NCI-H1105 treated with DMSO at 0.1 percent for 48 hours (cell line): ENCODE results near the gene RBM17.
"Not testable (repeated sequence)": the region's sequence is repeated elsewhere in the genome, so short reads cannot be mapped to it uniquely, and the experiment has no call there.

Experiments used
- DNase-seq: peaks from one replicate; lab custom pipeline; 2025; lab: John Stamatoyannopoulos, UW

The RBM17 gene

GRCh38 chr10:6056411-6057135 lies 32.3 kb upstream of the RBM17 start:
- no peak for DNase-seq

DNA sequence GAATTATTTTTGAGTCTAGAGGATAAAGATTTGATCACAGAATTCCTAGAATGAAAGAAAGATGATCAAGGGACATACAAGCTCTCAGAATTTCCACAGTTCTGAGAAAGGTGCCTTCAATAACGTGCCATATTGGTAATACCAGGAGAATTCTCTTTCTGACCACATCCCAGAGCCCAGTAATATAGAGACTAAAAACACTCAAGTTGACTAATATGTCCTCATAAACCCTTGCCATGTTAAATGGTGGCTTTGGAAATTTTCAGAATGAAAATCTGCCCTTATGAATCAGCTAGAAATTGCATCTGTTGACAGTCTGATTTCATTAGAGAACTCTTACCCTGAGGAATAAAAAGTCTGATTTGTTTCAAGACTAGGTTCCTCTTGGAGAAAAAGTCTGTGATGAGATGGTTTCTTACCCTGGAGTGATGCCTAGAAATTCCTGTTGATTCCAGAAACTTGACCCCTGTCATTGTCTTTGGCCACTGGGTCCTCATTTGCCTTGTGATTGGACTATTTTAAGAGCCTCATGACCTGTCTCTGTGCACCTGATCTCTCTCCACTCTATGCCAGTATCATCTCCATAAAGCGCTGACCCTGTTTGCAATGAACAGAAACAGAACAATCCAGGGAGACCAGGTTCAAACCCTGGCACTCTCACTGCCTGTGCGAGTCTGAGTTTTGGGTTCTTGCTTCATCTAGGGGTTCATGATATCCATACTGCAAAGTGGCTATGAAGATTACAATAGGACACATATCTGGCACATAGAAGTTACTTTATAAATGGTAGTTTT lies 30.0 kb upstream of the RBM17 start:
- no peak for DNase-seq

DNA sequence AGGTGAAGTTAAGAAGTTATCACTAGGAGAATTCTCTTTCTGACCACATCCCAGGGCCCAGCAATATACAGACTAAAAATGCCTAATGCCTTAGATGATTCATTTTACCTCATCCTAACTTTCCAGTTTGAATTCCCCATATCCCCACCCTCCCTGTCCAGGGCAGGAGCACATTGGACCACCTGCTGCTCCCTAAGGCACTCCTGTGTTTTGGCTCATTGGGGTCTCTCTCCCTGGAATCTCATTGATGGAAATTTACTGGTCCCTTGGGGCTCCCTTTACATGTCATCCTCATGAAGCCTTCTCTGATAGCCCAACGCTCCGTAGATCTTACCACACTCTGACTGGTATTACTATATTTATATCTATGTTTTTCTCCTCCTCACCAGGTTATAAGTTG lies 29.3 kb upstream of the RBM17 start:
- no peak for DNase-seq

DNA sequence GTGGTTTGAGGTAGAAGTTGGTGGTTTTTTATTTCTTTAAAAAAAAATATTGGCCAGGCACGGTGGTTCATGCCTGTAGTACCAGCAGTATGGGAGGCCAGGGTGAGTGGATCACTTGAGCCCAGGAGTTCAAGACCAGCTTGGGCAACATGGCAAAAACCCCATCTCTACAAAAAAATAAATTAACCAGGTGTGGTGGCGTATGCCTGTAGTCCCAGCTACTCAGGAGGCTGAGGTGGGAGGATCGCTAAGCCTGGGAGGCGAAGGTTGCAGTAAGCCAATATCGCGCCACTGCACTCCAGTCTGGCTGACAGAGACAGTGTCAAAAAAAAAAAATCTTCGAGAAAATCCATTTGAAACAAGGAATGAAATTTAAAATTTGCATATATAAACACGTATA lies 27.8 kb upstream of the RBM17 start:
- no peak for DNase-seq

GRCh38 chr10:6062101-6062771 lies 26.6 kb upstream of the RBM17 start, which contains the start of gene IL2RA:
IL2RA (minus strand) TSS chr10:6062367; CDS start chr10:6062151, 216 bp downstream.
- DNase-seq, result no peak

- DNase-seq, result no peak
Measured at GRCh38 chr10:6064119-6064518, 24.7 kb upstream of the RBM17 start.

DNA sequence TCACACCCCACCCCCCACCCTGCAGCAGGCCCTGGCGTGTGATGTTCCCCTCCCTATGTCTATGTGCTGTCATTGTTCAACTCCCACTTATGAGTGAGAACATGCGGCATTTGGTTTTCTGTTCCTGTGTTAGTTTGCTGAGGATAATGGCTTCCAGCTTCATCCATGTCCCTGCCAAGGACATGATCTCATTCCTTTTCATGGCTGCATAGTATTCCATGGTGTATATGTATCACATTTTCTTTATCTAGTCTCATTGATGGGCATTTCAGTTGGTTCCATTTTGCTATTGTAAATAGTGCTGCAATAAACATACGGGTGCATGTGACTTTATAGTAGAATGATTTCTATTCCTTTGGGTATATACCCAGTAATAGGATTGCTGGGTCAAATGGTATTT lies 24.1 kb upstream of the RBM17 start:
- DNase-seq, result not testable (repeated sequence)

DNA sequence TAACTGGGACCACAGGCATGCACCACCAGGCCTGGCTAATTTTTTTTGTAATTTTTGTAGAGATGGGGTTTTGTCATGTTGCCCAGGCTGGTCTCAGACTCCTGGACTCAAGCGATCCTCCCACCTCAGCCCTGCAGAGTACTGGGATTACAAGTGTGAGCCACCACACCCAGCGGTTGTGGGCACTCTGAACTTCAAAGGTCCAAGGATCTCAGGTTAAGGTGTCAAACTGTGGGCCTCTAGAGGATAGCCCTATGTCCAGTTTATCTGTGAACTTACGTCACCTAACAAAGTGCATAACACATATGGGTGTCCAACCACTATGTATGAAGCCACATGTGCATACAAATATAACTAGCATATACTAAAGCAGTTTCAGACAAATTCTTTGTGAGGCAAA lies 23.4 kb upstream of the RBM17 start:
- DNase-seq, result no peak

DNA sequence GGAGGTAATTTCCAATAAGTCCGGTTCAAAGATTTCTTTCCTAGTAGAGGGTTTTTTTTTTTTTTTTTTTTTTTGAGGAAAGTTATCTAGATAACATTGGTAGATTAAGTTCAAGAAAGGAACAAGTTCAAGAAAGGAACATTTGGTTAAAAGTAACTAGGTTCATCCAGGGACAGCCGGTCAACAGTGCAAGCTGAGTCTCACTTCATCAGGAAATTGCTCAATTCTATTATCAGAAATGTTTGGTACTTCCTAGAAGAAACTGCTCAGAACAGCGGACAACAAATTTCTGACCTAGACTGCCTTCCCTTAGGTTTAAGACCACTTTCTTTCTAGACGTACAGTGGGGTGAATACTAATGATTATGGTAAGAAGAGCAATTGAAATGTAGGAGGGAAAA lies 23.0 kb upstream of the RBM17 start:
- no peak for DNase-seq

GRCh38 chr10:6067457-6067856 lies 21.4 kb upstream of the RBM17 start:
- DNase-seq, result no peak

GRCh38 chr10:6068006-6068405 lies 20.8 kb upstream of the RBM17 start:
- no peak for DNase-seq

DNA sequence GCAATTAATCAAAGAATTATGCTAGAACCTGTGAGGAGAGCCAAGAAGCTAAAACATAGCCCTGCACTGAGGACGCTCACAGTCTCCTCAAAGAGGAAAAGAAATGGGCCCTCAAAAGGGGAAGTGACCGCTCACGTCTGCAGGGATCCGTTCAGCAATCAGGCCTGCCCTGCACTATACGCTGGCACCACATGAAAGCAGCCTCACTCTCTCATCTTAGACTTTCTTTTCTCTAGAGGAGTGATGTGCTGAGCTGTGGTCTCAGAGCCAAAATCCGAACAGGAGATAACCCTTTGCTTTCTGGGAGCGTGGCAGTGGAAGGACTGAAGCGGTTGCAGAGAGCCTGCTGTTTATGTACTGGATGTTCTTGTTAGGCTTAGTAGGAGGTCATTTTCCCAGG lies 20.4 kb upstream of the RBM17 start:
- no peak for DNase-seq

GRCh38 chr10:6069081-6069931 lies 19.5 kb upstream of the RBM17 start:
- DNase-seq, result no peak

DNA sequence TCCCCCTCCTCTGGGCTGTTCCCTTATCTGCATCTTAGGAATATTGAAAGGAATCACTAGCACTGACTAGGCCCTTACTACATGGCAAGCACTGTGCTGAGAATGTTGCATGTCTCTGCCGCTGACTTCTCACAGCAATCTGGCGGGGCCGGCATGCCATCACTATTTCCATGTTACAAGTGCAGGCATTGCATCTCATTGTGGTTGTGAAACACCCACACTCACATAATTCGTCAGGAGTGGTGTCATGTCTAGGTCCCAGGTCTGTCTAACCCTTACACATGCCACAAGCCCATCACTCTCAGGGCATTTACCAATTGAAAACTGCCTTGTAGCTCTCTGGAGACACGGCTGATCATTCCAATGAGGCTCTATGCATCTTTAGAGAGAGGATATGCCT lies 18.2 kb upstream of the RBM17 start:
- DNase-seq, result no peak

DNA sequence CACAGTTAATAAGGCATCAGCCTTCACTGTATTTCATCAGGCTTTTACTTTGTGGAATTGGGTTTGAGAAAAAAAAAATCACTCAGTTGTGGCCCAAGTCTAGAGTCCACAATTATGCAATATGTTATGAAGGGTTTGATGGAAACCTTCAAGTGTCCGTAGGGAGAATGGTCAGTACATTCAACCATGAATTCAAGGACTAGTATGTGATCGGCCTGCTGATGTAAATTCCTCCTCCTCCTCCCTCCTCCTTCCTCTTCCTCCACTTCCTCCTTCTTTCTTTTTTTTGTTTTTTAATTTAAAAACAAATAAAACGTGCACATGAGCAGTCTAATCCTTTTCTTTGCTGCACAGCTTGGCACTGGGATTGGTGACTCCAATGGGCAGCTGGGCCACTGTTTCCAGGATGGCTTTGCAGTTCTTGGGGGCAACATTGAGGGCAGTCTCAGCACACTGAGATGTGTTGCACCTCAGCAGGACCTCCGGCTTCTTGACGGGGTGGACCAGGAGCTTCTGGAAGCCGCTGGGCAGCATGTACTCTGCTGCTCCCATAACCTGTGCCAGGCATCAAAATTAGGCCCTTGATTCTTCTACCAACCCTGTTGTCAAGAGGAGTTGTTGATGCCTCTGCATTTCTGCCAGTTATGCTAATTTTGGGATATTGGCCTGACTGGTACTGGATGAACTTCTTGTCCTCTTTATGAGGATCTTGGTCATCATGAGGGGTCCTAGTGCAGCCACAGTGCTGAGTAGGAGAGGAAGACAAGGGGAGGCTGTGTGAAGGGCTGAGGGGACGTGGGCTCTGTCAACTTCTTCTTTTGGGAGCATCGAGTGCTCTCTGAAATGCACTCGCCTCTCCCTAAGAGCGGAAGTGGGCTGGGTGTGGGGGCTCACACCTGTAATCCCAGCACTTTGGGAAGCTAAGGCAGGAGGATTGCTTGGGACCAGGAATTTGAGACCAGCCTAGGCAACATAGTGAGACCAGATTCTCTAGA lies 17.4 kb upstream of the RBM17 start:
- no peak for DNase-seq

DNA sequence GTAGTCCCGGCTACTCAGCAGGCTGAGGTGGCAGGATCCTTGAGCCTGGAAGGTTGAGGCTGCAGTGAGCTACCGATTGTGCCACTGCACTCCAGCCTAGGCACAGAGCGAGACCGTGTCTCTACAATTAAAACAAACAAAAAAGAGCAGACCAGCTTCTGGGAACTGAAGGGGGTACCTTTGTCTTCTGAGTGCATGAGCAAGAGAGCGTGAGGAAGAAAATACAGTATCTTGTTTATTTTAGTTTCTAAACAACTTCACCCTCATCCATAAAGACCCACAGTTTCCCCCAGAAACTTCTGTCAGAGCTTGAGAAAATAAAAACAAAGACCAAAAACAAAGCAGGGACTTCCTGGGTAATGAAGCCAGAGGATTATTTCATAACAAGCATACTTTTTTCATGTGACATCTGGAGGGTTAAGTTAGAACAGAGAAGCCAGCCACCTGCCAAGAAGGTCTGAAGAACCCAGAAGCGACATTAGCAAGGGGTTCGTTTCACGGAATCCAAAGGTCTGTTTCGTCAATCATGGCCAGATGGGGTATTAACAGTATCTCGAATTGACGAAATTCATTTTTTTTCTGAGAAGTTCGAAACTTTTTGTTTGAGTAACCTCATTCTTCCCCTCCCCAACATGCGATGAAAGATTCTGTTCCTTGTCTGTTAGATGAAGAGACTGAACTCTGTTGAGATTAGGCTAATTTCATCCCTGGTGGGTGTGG lies 16.5 kb upstream of the RBM17 start:
- no peak for DNase-seq

DNA sequence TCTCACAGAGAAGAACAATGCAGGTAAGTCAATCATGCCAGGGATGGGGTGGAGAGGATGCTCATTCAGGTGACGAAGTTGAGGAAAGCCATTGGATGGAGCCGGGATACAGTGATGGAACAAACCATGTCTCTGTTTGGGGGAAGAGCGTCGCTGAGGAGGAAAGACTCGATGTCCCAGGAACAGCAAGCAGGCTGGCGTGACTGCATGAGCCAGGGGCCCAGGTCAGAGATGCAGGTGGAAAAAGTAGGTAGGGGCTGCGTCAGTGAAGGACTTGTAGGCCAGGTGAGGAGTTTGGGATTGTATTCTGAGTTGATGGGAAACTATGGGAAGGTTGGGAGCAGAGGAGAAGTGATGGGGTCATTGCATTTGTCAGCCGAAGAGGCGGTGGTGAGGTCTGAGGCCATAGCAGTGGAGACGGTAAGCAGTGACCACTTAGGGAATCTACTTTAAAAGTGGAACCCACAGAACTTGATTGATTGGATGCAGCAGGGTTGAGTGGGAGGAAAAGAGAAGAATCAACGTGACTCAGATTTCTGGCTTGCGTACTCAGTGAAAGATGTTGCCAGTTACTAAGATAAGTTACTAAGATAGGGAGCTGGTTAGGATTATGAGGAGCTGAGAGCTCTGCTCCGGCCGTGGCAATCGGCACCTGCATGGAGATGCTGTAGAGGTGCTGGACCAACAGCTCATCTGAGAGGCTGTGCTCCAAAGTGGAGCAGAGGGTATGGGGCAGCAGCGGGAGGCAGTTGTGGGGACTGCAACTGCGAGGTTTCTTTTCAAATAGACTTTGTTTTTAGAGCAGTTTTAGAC lies 14.1 kb upstream of the RBM17 start:
- no peak for DNase-seq

DNA sequence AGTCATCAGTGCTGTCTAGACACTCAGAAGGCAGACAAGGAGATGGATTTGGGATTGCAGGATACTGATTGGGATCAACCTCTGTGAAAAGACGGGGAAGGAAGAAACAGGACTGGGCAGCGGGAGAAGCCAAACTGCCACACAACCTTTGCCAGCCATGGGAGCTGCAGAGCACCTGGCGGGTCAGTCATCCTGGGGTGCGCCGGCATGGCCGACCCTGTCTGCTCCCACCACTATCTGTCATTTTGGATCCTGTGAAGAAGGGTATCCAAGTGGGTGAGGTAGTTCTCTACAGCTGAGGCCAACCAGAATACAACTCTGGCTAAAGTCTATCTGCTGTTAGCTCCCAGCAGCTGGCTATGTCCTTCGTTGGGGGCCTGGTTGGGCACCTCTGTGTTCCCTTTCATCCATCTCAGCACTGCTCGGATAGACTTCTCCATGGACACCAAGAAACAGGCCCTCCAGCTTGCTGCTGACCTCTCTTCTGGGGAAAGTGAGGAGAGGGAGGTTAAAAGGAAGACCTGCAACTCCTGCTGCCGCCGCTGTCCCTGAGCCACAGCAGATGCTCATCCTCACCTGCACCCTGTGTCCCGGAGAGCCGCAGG lies 11.7 kb upstream of the RBM17 start:
- DNase-seq, result no peak

- DNase-seq, result no peak
Measured at GRCh38 chr10:6079044-6079443, 9.8 kb upstream of the RBM17 start.
